Fibroblast of upper back skin (primary cell): Measurements from ENCODE around the gene NFILZ.
"Not testable (repeated sequence)": the region's sequence is repeated elsewhere in the genome, so short reads cannot be mapped to it uniquely, and the experiment has no call there.

Source experiments
- DNase-seq: peaks from one replicate; pipeline ENCODE4 v3.0.0-alpha.2; 2013

Gene NFILZ

DNA sequence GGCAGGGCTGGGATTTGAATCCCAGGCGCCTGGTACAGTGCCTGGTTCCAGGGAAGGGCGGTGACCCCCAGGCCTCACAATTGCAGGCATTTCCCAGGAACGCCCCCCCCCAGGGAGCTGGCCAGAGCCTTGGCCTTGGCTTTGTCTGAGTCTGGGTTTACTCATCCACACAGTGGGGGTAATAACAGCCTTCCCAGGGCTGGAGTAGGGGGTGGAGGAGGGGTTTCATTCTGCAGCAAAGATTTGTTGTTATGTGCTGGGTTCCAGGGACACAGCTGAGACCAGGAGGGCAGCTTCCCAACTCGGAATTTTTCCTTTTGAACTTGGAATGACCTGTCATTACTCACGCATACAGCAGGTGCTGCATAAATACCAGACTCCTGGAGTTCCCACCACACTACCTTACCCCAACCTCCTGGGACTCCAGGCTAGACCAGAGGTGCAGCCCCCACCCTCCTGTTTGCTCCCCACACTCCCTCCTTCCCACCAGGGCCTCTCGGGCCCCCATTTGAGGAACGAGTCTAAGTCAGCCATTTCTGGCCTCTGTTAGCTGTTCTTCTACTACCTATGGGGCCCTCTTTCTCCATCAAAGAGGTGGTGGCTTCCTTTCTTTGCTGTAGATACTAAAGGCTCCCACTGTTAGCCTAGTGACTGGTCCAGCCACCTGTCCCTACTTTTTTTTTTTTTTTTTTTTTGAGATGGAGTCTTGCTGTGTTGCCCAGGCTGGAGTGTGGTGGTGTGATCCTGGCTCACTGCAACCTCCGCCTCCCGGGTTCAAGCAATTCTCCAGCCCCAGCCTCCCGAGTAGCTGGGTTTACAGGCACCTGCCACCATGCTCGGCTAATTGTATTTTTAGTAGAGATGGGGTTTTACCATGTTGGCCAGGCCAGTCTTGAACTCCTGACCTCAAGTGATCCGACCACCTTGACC, 18.3 kb upstream of the NFILZ start:
- DNase-seq, result peak; percentile 92

DNA sequence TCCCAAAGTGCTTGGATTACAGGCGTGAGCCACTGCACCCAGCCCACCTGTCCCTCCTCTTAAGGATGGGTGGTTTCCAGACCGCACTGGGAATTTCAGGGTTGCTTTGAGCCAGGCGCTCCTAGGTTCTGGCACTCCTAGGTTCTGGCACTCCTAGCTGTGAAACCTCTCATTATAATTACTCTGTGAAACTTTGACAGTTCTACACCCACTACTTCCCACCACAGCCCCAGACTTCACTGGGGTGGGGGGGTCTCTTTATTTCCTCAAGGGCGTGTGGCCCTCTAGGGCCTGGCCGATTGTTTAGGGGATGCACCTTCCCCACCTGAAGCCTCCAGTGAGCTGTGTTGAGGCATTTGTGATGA, 17.6 kb upstream of the NFILZ start:
- DNase-seq, result no peak

DNA sequence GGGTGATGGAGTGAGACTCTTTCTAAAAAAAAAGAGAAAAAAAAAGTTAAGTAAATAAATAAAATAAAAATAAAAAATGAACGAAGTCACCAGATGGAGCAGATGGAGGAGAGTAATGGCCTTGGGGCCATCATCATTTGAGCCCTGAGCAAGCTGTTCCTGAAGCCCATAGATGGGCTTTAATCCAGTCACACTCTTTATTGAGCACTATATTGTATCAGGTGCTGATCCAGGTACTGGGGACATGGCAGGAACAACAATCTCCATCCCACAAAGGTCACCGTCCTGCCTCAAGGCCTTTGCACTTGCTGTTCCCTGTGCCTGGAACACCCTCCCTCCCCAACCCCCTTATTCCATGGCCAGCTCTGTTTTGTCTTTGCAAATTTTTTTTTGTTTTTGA, 16.0 kb upstream of the NFILZ start:
- no peak for DNase-seq

DNA sequence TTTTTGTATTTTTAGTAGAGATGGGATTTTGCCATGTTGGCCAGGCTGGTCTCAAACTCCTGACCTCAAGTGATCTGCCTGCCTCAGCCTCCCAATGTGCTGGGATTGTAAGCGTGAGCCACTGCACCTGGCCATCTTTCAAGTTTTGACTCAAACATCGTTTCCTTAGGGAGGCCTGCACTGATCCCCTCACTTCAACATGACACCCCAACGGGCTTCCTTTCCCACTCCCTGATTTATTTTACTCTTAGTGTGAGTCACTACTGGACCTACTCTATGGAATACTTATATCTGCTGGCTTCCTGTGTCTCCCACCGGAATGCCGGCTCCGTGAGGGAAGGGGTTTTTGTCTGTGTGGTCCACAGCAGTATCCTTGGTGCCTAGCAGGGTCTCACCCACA, 15.4 kb upstream of the NFILZ start:
- DNase-seq, result peak; percentile 74

DNA sequence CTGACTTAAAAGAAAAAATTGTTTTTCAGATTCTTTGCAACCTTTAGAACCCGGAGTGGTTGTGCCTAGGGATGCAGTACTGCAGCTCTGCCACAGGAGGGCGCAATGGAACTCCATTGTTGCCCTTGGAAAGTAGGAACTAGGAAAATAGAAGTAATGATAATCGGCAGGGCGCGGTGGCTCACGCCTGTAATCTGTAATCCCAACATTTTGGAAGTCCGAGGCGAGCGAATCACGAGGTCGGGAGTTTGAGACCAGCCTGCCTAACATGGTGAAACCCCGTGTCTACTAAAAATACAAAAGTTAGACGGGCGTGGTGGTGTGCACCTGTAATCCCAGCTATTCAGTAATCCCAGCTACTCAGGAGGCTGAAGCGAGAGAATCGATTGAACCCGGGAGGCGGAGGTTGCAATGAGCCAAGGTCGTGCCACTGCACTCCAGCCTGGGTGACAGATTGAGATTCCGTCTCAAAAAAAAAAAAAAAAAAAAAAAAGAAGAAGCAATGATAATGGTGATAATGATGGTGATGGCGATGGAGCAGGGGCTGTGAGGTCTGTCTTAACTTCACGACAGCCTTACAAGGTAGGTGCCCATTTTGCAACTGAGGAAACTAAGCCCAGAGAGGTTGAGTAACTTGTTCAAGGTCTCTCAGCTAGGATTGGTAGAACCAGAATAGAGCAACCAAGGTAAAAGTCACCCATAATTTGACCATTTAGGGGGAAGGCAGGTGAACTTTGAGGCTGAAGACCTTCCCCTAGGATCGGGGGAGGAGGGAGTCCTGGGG, 14.4 kb upstream of the NFILZ start:
- peak; percentile 51 for DNase-seq

DNA sequence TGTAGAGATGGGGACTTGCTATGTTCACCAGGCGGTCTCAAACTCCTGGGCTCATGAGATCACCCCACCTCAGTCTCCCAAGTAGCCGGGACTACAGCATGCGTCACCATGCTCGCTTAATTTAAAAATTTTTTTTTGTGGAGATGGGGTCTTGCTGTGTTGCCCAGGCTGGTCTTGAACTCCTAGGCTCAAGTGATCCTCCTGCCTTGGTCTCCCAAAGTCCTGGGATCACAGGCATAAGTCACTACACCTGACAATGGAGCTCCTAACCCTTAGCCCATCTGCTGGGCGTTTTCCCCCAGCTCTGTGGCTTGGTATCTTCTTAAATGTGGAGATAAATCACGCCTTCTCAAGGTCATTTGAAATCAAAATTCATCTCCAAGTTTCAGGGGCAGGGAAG, 13.6 kb upstream of the NFILZ start:
- DNase-seq, result no peak

DNA sequence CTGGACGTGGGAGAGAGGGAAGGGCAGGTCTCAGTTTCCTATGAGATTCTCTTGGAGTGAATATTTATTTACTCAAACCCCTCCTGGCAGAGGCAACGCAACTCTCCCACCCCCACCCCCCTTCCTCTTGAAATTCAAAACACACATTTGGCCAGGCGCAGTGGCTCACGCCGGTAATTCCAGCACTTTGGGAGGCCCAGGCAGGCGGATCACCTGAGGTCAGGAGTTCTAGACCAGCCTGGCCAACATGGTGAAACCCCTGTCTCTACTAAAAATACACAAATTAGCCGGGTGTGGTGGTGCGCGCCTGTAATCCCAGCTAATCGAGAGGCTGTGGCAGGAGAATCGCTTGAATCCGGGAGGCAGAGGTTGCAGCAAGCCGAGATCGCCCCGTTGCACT, 13.1 kb upstream of the NFILZ start:
- DNase-seq, result not testable (repeated sequence)

DNA sequence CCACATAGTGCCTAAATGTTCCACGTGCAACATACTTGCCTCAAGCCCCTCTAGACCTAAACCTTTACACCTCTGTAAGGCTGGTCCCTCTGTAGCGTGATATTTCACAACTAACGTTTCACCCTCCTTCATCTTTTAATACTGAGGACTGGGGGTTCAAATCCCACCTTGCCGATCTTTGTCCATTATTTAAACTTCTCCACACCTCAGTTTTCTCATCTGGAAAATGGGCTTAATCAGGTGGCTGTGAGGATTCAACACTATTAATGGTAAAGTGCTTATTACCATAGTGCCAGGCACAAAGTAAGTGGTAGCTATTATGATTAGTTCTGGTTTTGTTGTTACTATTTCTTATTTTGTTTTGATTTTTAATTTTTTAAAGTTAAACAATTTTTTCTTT, 12.4 kb upstream of the NFILZ start:
- DNase-seq, result no peak

DNA sequence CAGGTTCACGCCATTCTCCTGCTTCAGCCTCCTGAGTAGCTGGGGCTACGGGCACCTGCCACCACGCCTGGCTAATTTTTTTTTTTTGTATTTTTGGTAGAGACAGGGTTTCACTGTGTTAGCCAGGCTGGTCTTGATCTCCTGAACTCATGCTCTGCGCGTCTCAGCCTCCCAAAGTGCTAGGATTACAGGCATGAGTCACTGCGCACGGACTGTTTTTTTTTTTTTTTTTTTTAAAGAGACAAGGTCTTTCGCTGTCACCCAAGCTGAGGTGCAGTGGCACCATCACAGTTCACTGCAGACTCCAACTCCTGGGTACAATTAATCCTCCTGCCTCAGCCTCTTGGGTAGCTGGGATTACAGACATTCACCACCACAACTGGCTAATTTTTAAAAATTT, 11.7 kb upstream of the NFILZ start:
- DNase-seq, result no peak

DNA sequence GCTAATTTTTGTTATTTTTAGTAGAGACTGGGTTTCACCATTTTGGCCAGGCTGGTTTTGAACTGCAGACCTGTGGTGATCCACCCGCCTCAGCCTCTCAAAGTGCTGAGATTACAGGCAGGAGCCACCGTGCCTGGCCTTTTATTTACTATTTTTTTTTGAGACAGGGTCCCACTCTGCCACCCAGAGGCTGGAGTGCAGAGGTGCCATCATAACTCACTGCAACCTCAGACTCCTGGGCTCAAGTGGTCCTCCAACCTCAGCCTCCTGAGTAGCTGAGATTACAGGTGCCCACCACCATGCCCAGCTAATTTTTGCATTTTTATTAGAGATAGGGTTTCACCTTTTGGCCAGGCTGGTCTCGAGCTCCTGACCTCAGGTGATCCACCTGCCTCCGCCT, 7.5 kb upstream of the NFILZ start:
- not testable (repeated sequence) for DNase-seq

DNA sequence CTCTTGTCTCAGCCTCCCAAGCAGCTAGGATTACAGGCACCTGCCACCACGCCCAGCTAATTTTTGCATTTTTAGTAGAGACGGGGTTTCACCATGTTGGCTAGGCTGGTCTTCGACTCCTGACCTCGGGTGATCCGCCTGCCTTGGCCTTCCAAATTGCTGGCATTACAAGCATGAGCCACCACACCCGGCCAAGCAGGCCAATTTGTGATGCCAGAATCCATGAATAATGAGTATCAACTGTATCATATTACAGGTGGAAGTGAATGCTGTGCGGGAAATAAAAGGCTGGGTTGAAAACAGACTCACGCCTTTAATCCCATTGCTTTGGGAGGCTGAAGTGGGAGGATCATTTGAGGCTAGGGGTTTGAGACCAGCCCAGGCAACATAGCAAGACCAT, 3.6 kb upstream of the NFILZ start:
- no peak for DNase-seq

DNA sequence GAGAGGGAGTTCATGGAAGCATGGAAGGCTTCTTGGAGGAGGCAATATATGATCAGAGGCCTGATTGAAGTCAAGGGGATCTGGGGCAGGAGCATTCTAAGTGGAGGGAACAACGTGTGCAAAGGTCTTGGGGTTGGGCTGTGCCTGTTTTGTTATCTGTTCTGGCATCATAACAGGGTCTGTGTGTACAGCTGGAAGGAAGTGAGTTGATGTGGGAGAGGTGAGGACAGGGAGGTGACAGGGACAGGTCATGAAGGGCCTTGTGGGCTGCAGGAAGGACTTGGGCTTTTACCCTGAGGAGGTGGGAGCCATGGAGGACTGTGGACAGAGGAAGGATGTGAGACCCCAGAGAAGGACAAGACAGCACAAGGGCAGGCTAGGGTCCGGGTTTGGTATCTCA, 1.2 kb upstream of the NFILZ start:
- DNase-seq, result no peak

DNA sequence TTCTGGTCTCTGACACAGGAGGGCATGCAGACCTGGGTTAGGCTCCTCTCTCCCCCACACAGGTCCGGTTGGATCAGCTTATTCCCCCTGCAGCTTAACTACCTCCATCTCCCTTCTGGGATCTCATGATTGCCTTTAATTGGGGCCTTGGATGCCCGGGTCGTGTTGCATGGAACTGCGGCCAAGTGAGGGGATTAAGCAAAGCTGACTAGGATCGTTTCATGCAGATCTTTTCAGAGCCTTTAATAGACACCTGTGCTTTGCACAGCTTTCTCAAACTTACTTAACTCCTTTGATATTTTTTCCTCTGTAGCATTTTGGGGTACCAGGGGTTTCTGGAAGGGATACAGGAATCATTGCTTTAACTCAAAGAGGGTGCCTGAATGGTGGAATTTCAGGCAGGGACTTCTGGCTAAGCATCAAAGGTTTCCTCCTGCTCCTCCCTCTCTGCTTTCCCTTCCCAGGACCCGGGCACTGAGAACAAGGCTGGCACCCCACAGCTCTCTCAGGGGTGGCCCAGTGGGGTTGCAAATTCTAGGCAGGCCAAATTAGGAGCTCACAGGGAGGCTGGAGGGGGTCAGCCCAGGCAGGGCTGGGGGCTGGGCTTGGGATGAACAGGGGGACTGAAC, 477 bp downstream of the NFILZ start:
- DNase-seq, result no peak

DNA sequence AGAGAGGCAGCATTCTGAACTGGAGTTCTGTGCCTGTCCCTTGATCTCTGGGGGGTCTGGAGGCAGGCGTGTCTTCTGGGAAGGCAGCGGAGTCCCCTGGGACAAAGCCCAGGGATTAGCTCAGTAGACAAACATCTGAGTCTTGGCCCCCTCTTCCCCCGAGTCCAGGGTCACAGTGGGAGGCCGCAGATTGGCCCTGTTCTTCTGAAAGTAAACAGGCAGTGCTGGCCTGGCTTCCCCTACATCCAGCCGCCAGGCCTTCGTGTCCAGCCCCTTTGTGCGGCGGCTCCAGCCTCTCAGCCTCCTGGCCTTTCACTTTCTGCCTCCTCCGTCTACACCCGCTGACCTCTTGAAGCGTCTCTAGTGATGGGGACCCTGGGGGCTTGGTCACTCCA, 989 bp downstream of the NFILZ start:
- peak; percentile 56 for DNase-seq

DNA sequence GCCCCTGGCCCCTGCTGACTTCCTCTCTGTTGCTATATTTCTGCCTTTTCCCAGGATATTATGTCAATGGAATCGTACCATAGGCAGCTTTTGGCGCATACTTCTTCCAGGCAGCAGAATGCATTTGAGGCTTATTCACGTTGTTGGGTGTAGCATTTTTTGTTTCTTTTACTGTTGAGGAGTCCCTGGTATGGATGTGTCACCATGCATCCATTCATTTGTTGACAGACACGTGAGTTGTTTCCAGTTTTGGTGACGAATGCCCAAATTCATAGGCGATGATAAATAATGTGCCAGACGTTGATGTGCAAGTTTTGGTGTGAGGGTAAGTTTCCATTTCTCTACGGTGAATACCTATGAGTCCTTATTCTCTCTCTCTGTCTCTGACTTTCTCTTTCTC, 5.0 kb downstream of the NFILZ start:
- no peak for DNase-seq

DNA sequence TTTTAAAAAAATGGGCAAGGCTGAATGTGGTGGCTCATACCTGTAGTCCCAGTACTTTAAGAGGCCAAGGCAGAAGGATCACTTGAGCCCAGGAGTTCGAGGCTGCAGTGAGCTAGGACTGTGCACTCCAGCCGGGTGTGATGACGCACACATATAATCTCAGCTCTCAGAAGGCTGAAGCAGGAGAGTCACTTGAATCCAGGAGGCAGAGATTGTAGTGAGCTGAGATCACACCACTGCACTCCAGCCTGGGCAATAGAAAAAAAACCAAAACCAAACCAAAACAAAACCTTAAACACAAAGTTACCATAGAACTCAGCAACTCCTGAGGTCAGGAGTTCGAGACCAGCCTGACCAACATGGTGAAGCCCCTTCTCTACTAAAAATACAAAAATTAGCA, 6.6 kb downstream of the NFILZ start:
- DNase-seq, result not testable (repeated sequence)

DNA sequence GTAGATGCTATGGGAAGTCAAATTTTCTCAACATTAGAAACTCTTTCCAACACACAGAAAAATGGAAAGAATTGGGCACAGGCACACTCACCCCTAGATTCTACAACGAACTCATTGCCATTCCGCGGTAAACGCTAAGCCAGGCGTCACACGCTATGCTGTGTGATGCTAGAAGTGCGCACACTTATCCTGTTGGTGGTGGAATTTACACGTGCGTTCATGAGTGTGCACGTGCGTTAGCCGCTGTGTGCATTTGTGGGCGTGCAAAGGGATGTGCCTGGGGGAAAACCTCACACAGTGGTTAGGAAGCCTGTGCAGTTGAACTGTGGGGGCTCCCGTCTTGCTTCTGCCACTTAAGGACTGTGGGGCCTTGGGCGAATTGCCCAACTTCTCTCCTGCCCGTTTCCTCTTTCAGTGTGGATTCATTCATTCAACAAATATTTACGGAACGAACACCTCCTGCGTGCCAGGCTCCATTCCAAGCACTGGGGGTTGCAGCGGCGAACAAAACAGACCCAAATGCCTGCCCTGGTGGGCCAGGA, 7.7 kb downstream of the NFILZ start:
- DNase-seq, result peak; percentile 59

DNA sequence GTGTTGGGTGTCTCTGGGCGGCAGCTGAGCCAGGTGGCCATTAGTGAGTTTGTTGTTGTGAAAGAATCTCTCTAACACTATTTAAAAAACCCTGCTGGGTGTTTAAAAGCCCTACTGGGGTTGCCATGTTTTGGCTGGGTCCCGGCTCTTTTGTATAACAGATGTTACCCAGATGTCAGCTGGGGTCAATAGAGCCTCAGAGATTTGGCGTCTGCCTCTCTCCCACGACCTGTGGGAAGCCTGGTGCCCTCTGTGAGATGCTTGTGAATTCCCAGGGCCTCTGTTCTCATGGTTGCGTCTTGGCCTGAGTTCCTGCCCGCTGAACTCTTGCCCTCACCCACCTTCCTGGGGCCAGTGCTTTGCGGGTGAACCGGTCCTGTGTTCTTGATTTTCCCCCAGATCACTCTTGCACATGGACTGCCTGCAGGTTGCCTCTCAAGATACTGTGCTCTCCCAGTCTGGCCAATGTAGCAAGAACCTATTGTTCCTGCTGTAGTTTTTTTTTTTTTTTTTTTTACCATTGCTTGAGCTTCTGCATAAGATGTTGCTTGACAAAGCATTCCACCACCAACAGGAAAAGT, 9.5 kb downstream of the NFILZ start:
- no peak for DNase-seq

DNA sequence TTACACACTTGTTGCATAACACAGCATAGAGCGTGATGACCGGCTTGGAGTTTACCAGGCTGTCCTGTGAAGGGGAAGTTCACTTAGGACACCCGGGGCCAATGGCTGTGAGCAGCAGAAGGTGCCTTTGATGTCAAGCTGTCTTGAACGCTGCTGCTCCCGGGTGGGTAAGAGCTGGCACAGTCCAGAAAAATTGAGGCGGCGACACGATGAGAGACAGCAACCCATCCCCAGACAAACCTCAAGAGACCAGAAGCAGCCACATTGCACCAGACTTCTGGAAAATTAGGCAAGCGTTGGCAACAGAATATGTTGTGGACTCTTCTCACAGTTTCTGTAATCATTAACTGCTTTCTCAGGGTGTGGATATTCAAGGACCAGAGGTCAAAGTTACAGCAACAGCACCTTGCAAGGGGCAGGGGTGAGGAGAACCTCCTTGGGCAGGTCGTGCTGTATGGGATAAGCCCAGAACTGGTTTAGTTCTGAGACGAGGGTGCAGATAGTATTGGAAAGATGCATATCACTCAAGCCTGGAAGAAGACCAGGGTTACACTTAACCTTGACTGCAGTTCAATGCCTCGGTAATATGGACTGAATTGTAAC, 10.1 kb downstream of the NFILZ start:
- DNase-seq, result no peak

DNA sequence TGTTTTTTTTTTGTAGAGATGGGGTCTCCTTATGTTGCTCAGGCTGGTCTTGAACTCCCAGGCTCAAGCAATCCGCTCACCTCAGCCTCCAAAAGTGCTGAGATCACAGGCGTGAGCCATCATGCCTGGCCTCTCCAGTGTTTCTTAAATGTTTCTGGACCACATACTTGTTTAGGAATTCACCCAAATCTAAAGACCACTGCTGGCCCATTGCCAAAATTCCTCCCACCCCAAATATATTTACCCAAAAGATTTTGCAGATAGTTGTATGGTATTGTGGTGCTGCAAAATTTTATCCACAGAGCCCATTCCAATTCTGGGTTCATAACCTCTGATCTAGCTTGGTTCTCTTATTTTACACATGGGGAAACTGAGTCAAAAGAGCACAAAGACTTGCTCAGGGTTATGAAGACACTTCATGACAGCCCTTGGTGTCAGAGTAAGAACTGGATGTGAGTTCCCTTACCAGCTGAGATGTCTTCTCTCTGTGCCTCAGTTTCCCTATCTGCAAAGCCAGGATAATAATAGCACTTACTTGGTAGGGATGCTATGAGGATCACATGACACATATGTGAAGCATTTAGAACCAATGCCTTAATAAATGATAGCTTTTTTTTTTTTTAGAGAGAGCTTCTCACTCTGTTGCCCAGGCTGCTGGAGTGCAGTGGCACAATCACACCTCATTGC, 10.9 kb downstream of the NFILZ start:
- no peak for DNase-seq

DNA sequence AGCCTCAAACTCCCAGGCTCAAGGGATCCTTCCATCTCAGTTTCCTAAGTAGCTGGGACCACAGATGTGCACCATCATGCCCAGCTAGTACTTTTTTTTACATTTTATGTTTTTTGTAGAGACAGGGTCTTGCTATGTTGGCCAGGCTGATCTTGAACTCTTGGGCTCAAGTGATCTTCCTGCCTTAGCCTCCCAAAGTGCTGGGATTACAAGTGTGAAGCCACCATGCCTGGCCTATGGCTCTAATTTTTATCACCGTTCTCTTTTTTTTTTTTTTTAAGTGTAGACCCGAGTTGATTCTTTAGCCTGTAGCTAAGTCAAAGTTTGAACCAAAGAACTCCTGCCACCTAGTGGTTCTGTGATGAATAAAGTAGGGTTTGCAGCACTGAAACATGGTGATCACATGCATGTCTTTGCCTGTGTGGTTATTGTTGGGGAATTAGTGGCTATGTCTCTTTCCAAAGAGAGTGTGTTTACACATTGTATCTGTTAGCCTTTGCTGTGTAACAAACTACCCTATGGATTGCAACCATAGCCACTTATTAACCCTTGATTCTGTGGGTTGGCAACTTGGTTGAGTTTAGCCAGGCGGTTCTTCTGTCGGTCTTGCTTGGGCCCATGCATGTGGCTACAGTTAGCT, 11.6 kb downstream of the NFILZ start:
- peak; percentile 64 for DNase-seq

DNA sequence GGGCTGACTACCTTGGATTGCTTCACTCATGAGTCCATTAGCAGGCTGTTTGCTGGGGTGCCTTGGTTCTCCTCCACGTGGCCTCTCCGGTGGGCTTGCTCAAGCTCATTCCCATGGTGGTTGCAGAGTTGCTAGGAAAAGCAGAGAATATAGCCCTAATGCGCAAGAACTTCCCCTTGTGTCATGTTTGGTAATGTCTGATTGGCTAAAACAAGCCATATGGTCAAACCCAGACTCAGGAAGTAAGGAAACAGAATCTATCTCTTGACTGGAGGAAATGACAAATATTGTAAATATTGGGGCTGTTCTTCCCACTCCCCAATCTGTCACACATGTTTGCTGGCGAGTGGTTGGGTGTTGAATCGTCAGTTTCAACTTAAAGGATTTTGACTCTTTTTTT, 12.1 kb downstream of the NFILZ start:
- no peak for DNase-seq
